ENCODE results near the gene MAP1LC3C. TPM values are rescaled to one million over a fixed set of nuclear protein-coding genes. Genes with fewer than 3 reads are reported as not detected.

The MAP1LC3C gene
- total RNA-seq, 1 experiment from 2014 or later, result 1.2 TPM

DNA sequence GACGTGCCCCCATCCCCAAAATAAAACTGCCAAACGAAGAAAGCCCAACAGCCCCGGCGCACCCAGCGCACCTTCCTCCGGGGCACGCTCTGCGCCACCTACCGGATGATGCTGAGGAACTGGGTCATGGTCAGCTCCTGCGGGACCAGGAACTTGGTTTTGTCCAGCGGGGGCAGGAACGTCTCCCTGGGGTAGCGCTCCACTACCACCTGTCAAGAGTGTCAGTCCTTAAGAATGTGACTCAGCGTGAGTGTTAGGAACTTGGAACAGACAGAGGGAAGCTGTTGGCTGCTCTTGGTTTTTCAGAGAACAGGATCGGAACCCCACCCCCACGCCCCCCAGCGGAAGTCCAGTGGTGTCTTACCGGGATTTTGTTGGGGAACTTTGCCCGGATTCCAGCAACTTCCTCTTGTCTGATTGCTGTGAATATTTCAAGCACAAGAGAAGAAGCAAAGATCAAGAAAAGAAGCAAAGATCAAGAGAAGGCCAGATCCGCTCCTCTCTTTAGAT lies 431 bp downstream of the MAP1LC3C start:
- intact Hi-C loops (cut with micrococcal nuclease; ENCODE audit: unreplicated experiment), result loop anchor here (5.0 to 10.0 kb wide), 3 partner anchors 294 to 484 kb away; partner anchors contain the start of gene FH
- Histone ChIP-seq H3K4me1 (replicated peaks; ENCODE audit: insufficient read depth) (no peaks in the 10 kb centered on the region), H3K9me3 (ENCODE audit: insufficient read depth, low read depth) (no peaks in the 10 kb centered on the region), H3K9me2 (ENCODE audit: insufficient read depth) (no peaks in the 10 kb centered on the region), H3K27me3 (ENCODE audit: insufficient read depth, low read depth) (no peaks in the 10 kb centered on the region), H3F3A (ENCODE audit: insufficient read depth, low read depth) (no peaks in the 10 kb centered on the region), H3K4me2 (no peak overlapping the region), H3K27ac (no peak overlapping the region), H3K36me3 (ENCODE audit: low read depth) (no peaks in the 10 kb centered on the region), H3K79me2 (ENCODE audit: low read depth) (no peaks in the 10 kb centered on the region), H4K20me1 (ENCODE audit: insufficient read depth) (no peaks in the 10 kb centered on the region), H3K4me3 (no peak overlapping the region), H2AFZ (no peak overlapping the region)
- ChIA-PET CTCF (interaction anchor here (0.6 to 1.1 kb wide), 3 partner anchors 12 to 125 kb away, joined by 3 to 4 read pairs (median 3); no protein-coding TSS in a partner anchor), POLR2A (ENCODE audit: unreplicated experiment) (no interaction called here)
- peak; percentile 58 to 80 for DNase-seq
- TSS peak; percentile 16 for BruUV-seq (replicated peaks)
- no peak for TF ChIP-seq EZH2 (IDR thresholded peaks at IDR 0.05; ENCODE audit: low read depth)
- TF ChIP-seq, protein P1, sequence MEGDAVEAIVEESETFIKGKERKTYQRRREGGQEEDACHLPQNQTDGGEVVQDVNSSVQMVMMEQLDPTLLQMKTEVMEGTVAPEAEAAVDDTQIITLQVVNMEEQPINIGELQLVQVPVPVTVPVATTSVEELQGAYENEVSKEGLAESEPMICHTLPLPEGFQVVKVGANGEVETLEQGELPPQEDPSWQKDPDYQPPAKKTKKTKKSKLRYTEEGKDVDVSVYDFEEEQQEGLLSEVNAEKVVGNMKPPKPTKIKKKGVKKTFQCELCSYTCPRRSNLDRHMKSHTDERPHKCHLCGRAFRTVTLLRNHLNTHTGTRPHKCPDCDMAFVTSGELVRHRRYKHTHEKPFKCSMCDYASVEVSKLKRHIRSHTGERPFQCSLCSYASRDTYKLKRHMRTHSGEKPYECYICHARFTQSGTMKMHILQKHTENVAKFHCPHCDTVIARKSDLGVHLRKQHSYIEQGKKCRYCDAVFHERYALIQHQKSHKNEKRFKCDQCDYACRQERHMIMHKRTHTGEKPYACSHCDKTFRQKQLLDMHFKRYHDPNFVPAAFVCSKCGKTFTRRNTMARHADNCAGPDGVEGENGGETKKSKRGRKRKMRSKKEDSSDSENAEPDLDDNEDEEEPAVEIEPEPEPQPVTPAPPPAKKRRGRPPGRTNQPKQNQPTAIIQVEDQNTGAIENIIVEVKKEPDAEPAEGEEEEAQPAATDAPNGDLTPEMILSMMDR (conservative IDR thresholded peaks at IDR 0.05), result no peak; the same call in 1 of the 2 replicates

DNA sequence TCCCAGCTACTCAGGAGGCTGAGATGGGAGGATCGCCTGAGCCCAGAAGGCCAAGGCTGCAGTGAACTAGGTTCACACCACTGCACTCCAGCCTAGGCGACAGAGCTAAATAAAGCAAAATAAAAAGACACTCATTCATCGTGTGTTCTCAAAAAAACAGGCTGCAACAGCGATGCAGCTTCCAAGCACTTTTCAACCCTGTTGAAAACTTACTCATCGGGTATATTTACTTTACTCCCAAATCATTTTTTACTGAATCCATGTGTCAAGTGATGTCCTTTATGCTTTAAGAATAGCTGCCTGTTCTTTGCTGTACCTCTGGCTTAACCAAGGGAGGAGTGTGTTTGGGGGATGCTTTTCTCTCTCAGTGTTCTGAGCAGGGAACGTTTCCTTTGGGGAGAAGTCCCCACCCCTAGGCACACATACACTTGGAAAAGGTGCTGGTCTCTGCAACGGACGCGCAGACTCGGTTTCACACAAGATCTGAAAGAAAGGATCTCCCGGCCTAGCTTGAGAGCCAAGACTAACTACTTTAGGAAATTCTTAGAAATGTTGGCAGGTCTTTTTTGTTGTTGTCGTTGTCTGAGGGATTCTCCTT lies 1.4 kb downstream of the MAP1LC3C start:
- H3K9me2 ChIP-seq (ENCODE audit: insufficient read depth), result no peaks in the 10 kb centered on the region
- H3K9me3 ChIP-seq (ENCODE audit: insufficient read depth, low read depth), result no peaks in the 10 kb centered on the region
- H3K4me3 ChIP-seq, result no peak overlapping the region
- no peaks in the 10 kb centered on the region for H3F3A ChIP-seq (ENCODE audit: insufficient read depth, low read depth)
- no peak overlapping the region for H2AFZ ChIP-seq
- no peaks in the 10 kb centered on the region for H3K36me3 ChIP-seq (ENCODE audit: low read depth)
- CTCF ChIA-PET, result interaction anchor here (0.6 to 0.7 kb wide), 2 partner anchors 101 to 103 kb away, joined by 3 to 4 read pairs; no protein-coding TSS in a partner anchor
- H3K4me2 ChIP-seq, result no peak overlapping the region
- no TSS peak for BruUV-seq (replicated peaks)
- H3K27ac ChIP-seq, result no peak overlapping the region
- H3K79me2 ChIP-seq (ENCODE audit: low read depth), result no peaks in the 10 kb centered on the region
- no peaks in the 10 kb centered on the region for H4K20me1 ChIP-seq (ENCODE audit: insufficient read depth)
- H3K4me1 ChIP-seq (replicated peaks; ENCODE audit: insufficient read depth), result no peaks in the 10 kb centered on the region
- no peak for TF ChIP-seq EZH2 (IDR thresholded peaks at IDR 0.05; ENCODE audit: low read depth)
- TF ChIP-seq, protein P1 (conservative IDR thresholded peaks at IDR 0.05), result no peak
- POLR2A ChIA-PET (ENCODE audit: unreplicated experiment), result no interaction called here
- DNase-seq, result no peak
- H3K27me3 ChIP-seq (ENCODE audit: insufficient read depth, low read depth), result no peaks in the 10 kb centered on the region
- intact Hi-C loops (cut with micrococcal nuclease; ENCODE audit: unreplicated experiment), result loop anchor here (5.0 to 10.0 kb wide), 3 partner anchors 293 to 483 kb away; partner anchors contain the start of gene FH

DNA sequence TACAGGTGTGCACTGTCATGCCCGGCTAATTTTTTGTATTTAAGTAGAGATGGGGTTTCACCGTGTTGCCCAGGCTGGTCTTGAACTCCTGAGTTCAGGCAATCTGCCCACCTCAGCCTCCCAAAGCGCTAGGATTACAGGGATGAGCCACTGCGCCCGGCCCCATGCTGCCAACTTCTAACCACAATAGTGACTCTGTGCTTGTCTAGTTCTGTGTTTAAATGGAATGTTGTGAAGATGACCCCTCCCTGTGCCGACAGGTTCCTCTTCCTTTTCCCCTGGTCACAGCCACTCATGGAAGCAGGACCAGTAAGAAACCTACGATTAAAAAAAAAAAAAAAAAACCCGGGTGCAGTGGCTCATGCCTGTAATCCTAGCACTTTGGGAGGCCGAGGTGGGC lies 4.7 kb downstream of the MAP1LC3C start:
- DNase-seq, result no peak
- H3K36me3 ChIP-seq (ENCODE audit: low read depth), result no peaks in the 10 kb centered on the region
- no peaks in the 10 kb centered on the region for H3K79me2 ChIP-seq (ENCODE audit: low read depth)
- H3K4me3 ChIP-seq, result no peak overlapping the region
- CTCF ChIA-PET, result no interaction called here
- POLR2A ChIA-PET (ENCODE audit: unreplicated experiment), result no interaction called here
- no peak for TF ChIP-seq EZH2 (IDR thresholded peaks at IDR 0.05; ENCODE audit: low read depth)
- TF ChIP-seq, protein P1 (conservative IDR thresholded peaks at IDR 0.05), result no peak
- peaks cover 3% of the 10 kb centered on the region; the same call in 1 of the 2 replicates for H3K4me1 ChIP-seq (replicated peaks; ENCODE audit: insufficient read depth)
- H3K9me3 ChIP-seq (ENCODE audit: insufficient read depth, low read depth), result no peaks in the 10 kb centered on the region
- no peak overlapping the region for H2AFZ ChIP-seq
- H4K20me1 ChIP-seq (ENCODE audit: insufficient read depth), result no peaks in the 10 kb centered on the region
- intact Hi-C loops (cut with micrococcal nuclease; ENCODE audit: unreplicated experiment), result loop anchor here (10.0 kb wide), 2 partner anchors 289 to 479 kb away; partner anchors contain the start of gene FH
- H3K27ac ChIP-seq, result no peak overlapping the region
- no peaks in the 10 kb centered on the region for H3F3A ChIP-seq (ENCODE audit: insufficient read depth, low read depth)
- no peaks in the 10 kb centered on the region for H3K9me2 ChIP-seq (ENCODE audit: insufficient read depth)
- H3K4me2 ChIP-seq, result no peak overlapping the region
- H3K27me3 ChIP-seq (ENCODE audit: insufficient read depth, low read depth), result no peaks in the 10 kb centered on the region
- BruUV-seq (replicated peaks), result no TSS peak
